H1 (cell line): ENCODE measurements around the gene HTR6. TPM values are rescaled to one million over a fixed set of nuclear protein-coding genes. Genes with fewer than 3 reads are reported as not detected.

Experiments
- CTCF ChIA-PET: fragments of 300-600 bp; sonication (Branson Sonifier 250); formaldehyde crosslinking; loops from one replicate; lab custom pipeline; 2021; ENCODE audit not compliant: partially characterized antibody; lab: Charles Lee
- POLR2A ChIA-PET: fragments of 300-600 bp; sonication (Branson Sonifier 250); formaldehyde crosslinking; loops from one replicate; lab custom pipeline; 2021; ENCODE audit warnings: inconsistent platforms; ENCODE audit not compliant: partially characterized antibody; lab: Charles Lee
- DNase-seq, 2 experiments: peaks; one replicate each; pipeline versions ENCODE4 v3.0.0 to v3.0.0-alpha.2; 2010 to 2022; ENCODE audit warnings: low spot score in 2 of 2, low read depth in 1 of 2, mixed read lengths in 1 of 2
- FAIRE-seq: peaks from 2 replicates; lab custom pipeline; 2011; peaks lifted over from hg19 to GRCh38; lab: Jason Lieb, UNC
- H2AFZ ChIP-seq: 2 replicates; pipeline ENCODE4 v1.8.1; 2012; ENCODE audit warnings: low read length, inconsistent platforms
- H2AK5ac ChIP-seq: 2 replicates; pipeline ENCODE4 v1.6.1; 2013; ENCODE audit warnings: low read depth, low read length
- H2BK120ac ChIP-seq: replicated peaks from 2 replicates; pipeline ENCODE3; 2013; ENCODE audit warnings: low read depth, low read length, inconsistent platforms
- H2BK12ac ChIP-seq: 2 replicates; pipeline ENCODE4 v1.6.1; 2013; ENCODE audit warnings: low read depth, low read length
- H2BK15ac ChIP-seq: 2 replicates; pipeline ENCODE4 v1.6.1; 2013; ENCODE audit warnings: low read length
- H2BK20ac ChIP-seq: 2 replicates; pipeline ENCODE4 v1.6.1; 2013; ENCODE audit warnings: low read length
- H2BK5ac ChIP-seq: 2 replicates; pipeline ENCODE4 v1.6.1; 2013; ENCODE audit warnings: low read depth, low read length
- H3K14ac ChIP-seq: 2 replicates; pipeline ENCODE4 v1.6.1; 2013; ENCODE audit warnings: inconsistent platforms; ENCODE audit not compliant: insufficient read length
- H3K18ac ChIP-seq: 2 replicates; pipeline ENCODE4 v1.6.1; 2013; ENCODE audit warnings: low read length; ENCODE audit errors: extremely low read depth
- H3K23ac ChIP-seq: 2 replicates; pipeline ENCODE4 v1.6.1; 2013; ENCODE audit warnings: inconsistent platforms; ENCODE audit not compliant: insufficient read length
- H3K23me2 ChIP-seq: 2 replicates; pipeline ENCODE4 v1.6.1; 2013; ENCODE audit warnings: low read depth, low read length
- H3K27ac ChIP-seq: 2 replicates; pipeline ENCODE4 v1.6.1; 2011; ENCODE audit warnings: low read depth, low read length, inconsistent platforms
- H3K27me3 ChIP-seq, 4 experiments: replicated peaks in 1 of 4; 1 replicate in 1 of 4; 2 replicates in 3 of 4; pipeline versions ENCODE4 v1.6.1 to v1.8.1; 2011 to 2013; ENCODE audit warnings: low read length in 3 of 4, mild to moderate bottlenecking in 3 of 4, inconsistent platforms in 2 of 4, mixed read lengths in 2 of 4, moderate library complexity in 1 of 4; ENCODE audit not compliant: control insufficient read depth in 3 of 4, insufficient read depth in 3 of 4; ENCODE audit errors: extremely low read depth in 1 of 4
- H3K36me3 ChIP-seq, 4 experiments: 2 replicates each; pipeline versions ENCODE4 v1.6.1 to v1.8.1; 2011 to 2013; ENCODE audit warnings: mild to moderate bottlenecking in 4 of 4, low read length in 3 of 4, moderate library complexity in 2 of 4, control low read depth in 1 of 4, inconsistent platforms in 1 of 4; ENCODE audit not compliant: insufficient read depth in 4 of 4, control insufficient read depth in 2 of 4
- H3K4ac ChIP-seq: replicated peaks from 2 replicates; pipeline ENCODE3; 2013; ENCODE audit warnings: low read length, low read depth, mixed read lengths, inconsistent platforms; ENCODE audit not compliant: insufficient read length
- H3K4me1 ChIP-seq, 4 experiments: replicated peaks in 1 of 4; 1 replicate in 1 of 4; 2 replicates in 3 of 4; pipeline versions ENCODE4 v1.6.1 to v1.8.1; 2011 to 2013; ENCODE audit warnings: low read length in 3 of 4, inconsistent platforms in 2 of 4, mixed read lengths in 1 of 4; ENCODE audit not compliant: insufficient read depth in 4 of 4, control insufficient read depth in 3 of 4
- H3K4me2 ChIP-seq, 2 experiments: 2 replicates each; pipeline versions ENCODE4 v1.6.1 to v1.8.1; 2011 to 2013; ENCODE audit warnings: low read depth in 2 of 2, low read length in 2 of 2, control low read depth in 1 of 2, inconsistent platforms in 1 of 2, mild to moderate bottlenecking in 1 of 2; ENCODE audit not compliant: insufficient read depth in 1 of 2
- H3K4me3 ChIP-seq, 4 experiments: fragments of 200-600, 300-600 bp in 1 of 4; sonication (generic), shearing (Covaris generic), sonication (Bioruptor Twin) in 1 of 4; 2 replicates each; pipeline versions ENCODE4 v1.5.1 to v1.8.1; 2011 to 2016; ENCODE audit warnings: low read length in 4 of 4, low read depth in 3 of 4, control low read depth in 2 of 4, inconsistent platforms in 2 of 4, mild to moderate bottlenecking in 2 of 4, mixed read lengths in 1 of 4, moderate library complexity in 1 of 4; ENCODE audit not compliant: insufficient read depth in 2 of 4; ENCODE audit errors: extremely low read depth in 1 of 4
- H3K56ac ChIP-seq: replicated peaks from 2 replicates; pipeline ENCODE3; 2013; ENCODE audit warnings: low read depth, mild to moderate bottlenecking, mixed read lengths, low read length, inconsistent platforms; ENCODE audit not compliant: insufficient read length
- H3K79me1 ChIP-seq: 2 replicates; pipeline ENCODE4 v1.6.1; 2013; ENCODE audit warnings: low read depth, low read length, control low read depth
- H3K79me2 ChIP-seq, 2 experiments: 2 replicates each; pipeline versions ENCODE4 v1.6.1 to v1.8.1; 2012 to 2013; ENCODE audit warnings: low read length in 2 of 2, mild to moderate bottlenecking in 2 of 2, inconsistent platforms in 1 of 2; ENCODE audit not compliant: insufficient read depth in 2 of 2, control insufficient read depth in 1 of 2
- H3K9ac ChIP-seq, 4 experiments: replicated peaks in 1 of 4; 1 replicate in 1 of 4; 2 replicates in 3 of 4; pipeline versions ENCODE4 v1.6.1 to v1.8.1; 2011 to 2013; ENCODE audit warnings: low read depth in 3 of 4, low read length in 3 of 4, control low read depth in 2 of 4, mild to moderate bottlenecking in 2 of 4, moderate library complexity in 2 of 4, inconsistent platforms in 1 of 4; ENCODE audit errors: extremely low read depth in 1 of 4
- H3K9me3 ChIP-seq, 2 experiments: 2 replicates each; pipeline versions ENCODE4 v1.6.1 to v1.8.1; 2012 to 2013; ENCODE audit warnings: mild to moderate bottlenecking in 2 of 2, moderate library complexity in 2 of 2, control low read depth in 1 of 2, inconsistent platforms in 1 of 2, low read depth in 1 of 2, low read length in 1 of 2, mixed read lengths in 1 of 2; ENCODE audit not compliant: insufficient read depth in 2 of 2
- H4K20me1 ChIP-seq, 2 experiments: replicated peaks in 1 of 2; 2 replicates each; pipeline versions ENCODE3 to v1.8.1; 2011 to 2013; ENCODE audit warnings: inconsistent platforms in 2 of 2, low read length in 2 of 2, mild to moderate bottlenecking in 1 of 2; ENCODE audit not compliant: insufficient read depth in 2 of 2, control insufficient read depth in 1 of 2
- H4K5ac ChIP-seq: 2 replicates; pipeline ENCODE4 v1.6.1; 2013; ENCODE audit warnings: low read length, low read depth, mixed read lengths, inconsistent platforms; ENCODE audit not compliant: insufficient read length
- H4K8ac ChIP-seq: 2 replicates; pipeline ENCODE4 v1.8.0; 2013; ENCODE audit warnings: mild to moderate bottlenecking, moderate library complexity, low read length, inconsistent platforms; ENCODE audit not compliant: insufficient read depth; ENCODE audit errors: extremely low read depth
- H4K91ac ChIP-seq: replicated peaks from 2 replicates; pipeline ENCODE3; 2013; ENCODE audit warnings: low read length, mixed read lengths, inconsistent platforms; ENCODE audit not compliant: insufficient read length
- E2F6 ChIP-seq: IDR thresholded peaks from 2 replicates; pipeline ENCODE4 v1.6.1; 2012; ENCODE audit warnings: inconsistent platforms
- FOSL1 ChIP-seq: IDR thresholded peaks from 2 replicates; pipeline ENCODE4 v1.6.1; 2011; ENCODE audit warnings: mild to moderate bottlenecking, low read depth, low read length, moderate library complexity; ENCODE audit not compliant: insufficient read depth
- KDM1A ChIP-seq: fragments of 200-600, 300-600 bp; sonication (generic); IDR thresholded peaks from 2 replicates; pipeline ENCODE4 v1.7.1; 2016; ENCODE audit warnings: mild to moderate bottlenecking, low read length, borderline replicate concordance
- NANOG ChIP-seq: IDR thresholded peaks from 2 replicates; pipeline ENCODE4 v1.6.1; 2011; ENCODE audit warnings: low read length, low read depth, mild to moderate bottlenecking, inconsistent platforms; ENCODE audit not compliant: insufficient read depth, poor library complexity, severe bottlenecking
- NRF1 ChIP-seq: IDR thresholded peaks from 2 replicates; pipeline ENCODE4 v1.6.1; 2011; ENCODE audit warnings: mild to moderate bottlenecking, low read depth, low read length, improper control_type of control experiment
- PHF8 ChIP-seq: fragments of 200-600 bp; sonication (generic); conservative IDR thresholded peaks from 2 replicates; pipeline ENCODE4 v1.7.1; 2012; ENCODE audit warnings: low read depth, mild to moderate bottlenecking, inconsistent platforms, low read length, moderate library complexity
- WGBS, 2 experiments: shearing (Covaris generic) in 1 of 2; methylation state at CpG; one replicate each; pipeline versions ENCODE4 v1.1.6 to v1.1.7; 2013 to 2015; ENCODE audit warnings: low lambda C conversion rate in 2 of 2, mixed read lengths in 2 of 2, inconsistent platforms in 1 of 2, low coverage in 1 of 2, missing lambda C conversion rate in 1 of 2; ENCODE audit not compliant: insufficient replicate concordance in 2 of 2, insufficient coverage in 1 of 2, insufficient read length in 1 of 2; ENCODE audit errors: extremely low coverage in 1 of 2, missing lambda C conversion rate in 1 of 2; 5-methylcytosine and 5-hydroxymethylcytosine counted together
- polyA plus RNA-seq, 7 experiments: library from polyadenylated mRNA; depleted of rRNA in 3 of 7; stranded (reverse) in 5 of 7; unstranded in 2 of 7; fragments of >200 nt in 5 of 7; fragments of 200-250 nt in 2 of 7; gene quantifications; 1 replicate in 5 of 7; 2 replicates in 1 of 7; 4 replicates in 1 of 7; pipeline versions ENCODE4 v1.2.1 to v1.2.3, GENCODE V29; 2011 to 2013; ENCODE audit warnings: missing spikeins in 2 of 7, mixed read lengths in 2 of 7
- total RNA-seq: library from RNA; stranded (reverse); fragmentation: NEBNext Ultra II Directional; extraction: Animal tissue kit (Norgen Biotek cat#: 25700); gene quantifications from 2 replicates; pipeline ENCODE4 v1.2.1, GENCODE V29; 2021

HTR6 gene
- total and polyA plus RNA-seq, 2 of the 8 experiments (the other 6 are each of a cell fraction or from before 2014, with no cell fraction given): 0.76 to 0.95 TPM

- H3K27me3 ChIP-seq: no peaks in the 10 kb centered on the region
- H4K5ac ChIP-seq: no peak overlapping the region
- H3K9ac ChIP-seq: no peak overlapping the region
- no peak overlapping the region for H3K4me2 ChIP-seq
- no peaks in the 10 kb centered on the region for H4K20me1 ChIP-seq
- no peak overlapping the region for H2BK5ac ChIP-seq
- WGBS, 2 experiments: 97% methylated on average over 7 of the region's 8 CpGs; no CpG with 5 or more reads in 1 of the 2 experiments
- FAIRE-seq (no peak), DNase-seq (no peak)
- H2BK15ac ChIP-seq: no peak overlapping the region
- H2BK12ac ChIP-seq: no peak overlapping the region
- H2BK20ac ChIP-seq: no peak overlapping the region
- H3K56ac ChIP-seq: no peak overlapping the region
- H2AK5ac ChIP-seq: no peak overlapping the region
- H4K8ac ChIP-seq: no peak overlapping the region
- no peaks in the 10 kb centered on the region for H3K36me3 ChIP-seq
- ChIA-PET CTCF (interaction anchor here (1.0 to 2.7 kb wide), 4 partner anchors 15 to 45 kb away, joined by 5 to 11 read pairs (median 8); no protein-coding TSS in a partner anchor), POLR2A (no interaction called here)
- H3K23me2 ChIP-seq: no peaks in the 10 kb centered on the region; the same call in 1 of the 2 replicates
- no peak overlapping the region for H2BK120ac ChIP-seq
- no peak overlapping the region for H4K91ac ChIP-seq
- H3K4me3 ChIP-seq: no peak overlapping the region
- H3K4me1 ChIP-seq: peaks cover 0 to 14% (median 7%) of the 10 kb centered on the region in 4 experiments; a peak in 4 of 7 replicates
- no peaks in the 10 kb centered on the region for H3K79me1 ChIP-seq
- H3K4ac ChIP-seq: no peak overlapping the region
- H3K23ac ChIP-seq: no peak overlapping the region
- no peak overlapping the region for H3K14ac ChIP-seq
- H3K27ac ChIP-seq: no peak overlapping the region
- no peak overlapping the region for H3K18ac ChIP-seq
- H2AFZ ChIP-seq: no peak overlapping the region
- H3K9me3 ChIP-seq: no peaks in the 10 kb centered on the region
- TF ChIP-seq KDM1A (no peak), FOSL1 (no peak), NANOG (no peak), E2F6 (no peak), PHF8 (no peak), NRF1 (no peak)
- no peaks in the 10 kb centered on the region for H3K79me2 ChIP-seq
Measured at GRCh38 chr1:19683351-19683750, 18.7 kb downstream of the HTR6 start.
